ENCODE measurements around the gene PITPNM1.
A peak's percentile ranks its signal among the peaks of the same experiment; 100 is the strongest.

PITPNM1 gene

GRCh38 chr11:67472882-67473281, 32.3 kb downstream of the PITPNM1 start:
- DNase-seq (ENCODE audit: low read depth): no peak
- TF ChIP-seq, protein P1, sequence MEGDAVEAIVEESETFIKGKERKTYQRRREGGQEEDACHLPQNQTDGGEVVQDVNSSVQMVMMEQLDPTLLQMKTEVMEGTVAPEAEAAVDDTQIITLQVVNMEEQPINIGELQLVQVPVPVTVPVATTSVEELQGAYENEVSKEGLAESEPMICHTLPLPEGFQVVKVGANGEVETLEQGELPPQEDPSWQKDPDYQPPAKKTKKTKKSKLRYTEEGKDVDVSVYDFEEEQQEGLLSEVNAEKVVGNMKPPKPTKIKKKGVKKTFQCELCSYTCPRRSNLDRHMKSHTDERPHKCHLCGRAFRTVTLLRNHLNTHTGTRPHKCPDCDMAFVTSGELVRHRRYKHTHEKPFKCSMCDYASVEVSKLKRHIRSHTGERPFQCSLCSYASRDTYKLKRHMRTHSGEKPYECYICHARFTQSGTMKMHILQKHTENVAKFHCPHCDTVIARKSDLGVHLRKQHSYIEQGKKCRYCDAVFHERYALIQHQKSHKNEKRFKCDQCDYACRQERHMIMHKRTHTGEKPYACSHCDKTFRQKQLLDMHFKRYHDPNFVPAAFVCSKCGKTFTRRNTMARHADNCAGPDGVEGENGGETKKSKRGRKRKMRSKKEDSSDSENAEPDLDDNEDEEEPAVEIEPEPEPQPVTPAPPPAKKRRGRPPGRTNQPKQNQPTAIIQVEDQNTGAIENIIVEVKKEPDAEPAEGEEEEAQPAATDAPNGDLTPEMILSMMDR (IDR thresholded peaks at IDR 0.05; ENCODE audit: insufficient read depth, low read depth, low read length, missing control alignments): no peak
- H3K4me3 ChIP-seq (ENCODE audit: low read length): no peak overlapping the region

DNA sequence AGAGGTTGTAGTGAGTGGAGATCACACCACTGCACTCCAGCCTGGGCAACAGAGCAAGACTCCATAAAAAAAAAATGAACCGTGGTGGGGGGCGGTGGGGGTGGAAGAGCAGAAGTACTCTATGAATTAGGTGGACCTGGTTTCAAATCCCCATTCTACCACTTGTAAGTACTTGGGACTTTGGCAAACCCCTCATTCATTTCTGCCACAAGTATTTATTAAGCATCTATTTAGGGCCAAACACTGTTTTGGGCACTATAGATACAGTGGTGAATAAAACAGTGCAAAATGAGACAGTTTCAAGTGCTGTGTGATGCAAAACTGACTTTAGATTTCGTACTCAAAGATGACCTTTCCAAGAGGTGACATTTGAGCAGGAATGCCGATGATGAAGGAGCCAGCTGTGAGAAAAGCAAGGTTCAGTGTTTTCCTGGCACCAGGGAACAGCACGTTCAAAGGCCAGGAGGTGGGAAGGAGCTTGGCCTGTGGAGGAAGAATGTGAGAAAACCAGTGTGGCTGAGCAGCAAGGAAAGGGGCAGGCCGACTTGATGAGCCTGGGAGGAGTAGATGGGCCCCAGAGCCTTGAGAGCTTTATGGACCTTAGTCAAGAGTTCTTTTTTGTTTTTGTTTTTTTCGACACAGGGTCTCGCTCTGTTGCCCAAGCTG, 34.7 kb downstream of the PITPNM1 start:
- no peak overlapping the region for H3K4me3 ChIP-seq (ENCODE audit: low read length)
- TF ChIP-seq, protein P1 (IDR thresholded peaks at IDR 0.05; ENCODE audit: insufficient read depth, low read depth, low read length, missing control alignments): no peak
- no peak for DNase-seq (ENCODE audit: low read depth)

DNA sequence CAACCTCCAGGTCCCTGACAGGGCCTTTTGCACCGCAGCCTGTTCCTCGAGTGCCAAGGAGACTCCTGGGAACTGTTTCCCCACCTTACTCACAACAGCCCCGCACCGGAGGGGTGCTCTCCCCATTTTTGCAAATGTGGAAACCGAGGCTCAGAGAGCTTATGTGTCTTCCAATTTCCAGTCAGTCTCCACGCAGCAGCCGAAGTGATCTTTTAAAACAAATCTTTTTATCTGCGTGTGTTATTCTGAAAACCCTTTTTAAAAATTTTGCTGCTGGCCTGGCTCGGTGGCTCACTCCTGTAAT, 35.7 kb downstream of the PITPNM1 start:
- TF ChIP-seq, protein P1 (IDR thresholded peaks at IDR 0.05; ENCODE audit: insufficient read depth, low read depth, low read length, missing control alignments): no peak
- DNase-seq (ENCODE audit: low read depth): no peak
- H3K4me3 ChIP-seq (ENCODE audit: low read length): peak overlapping the region; percentile 51

DNA sequence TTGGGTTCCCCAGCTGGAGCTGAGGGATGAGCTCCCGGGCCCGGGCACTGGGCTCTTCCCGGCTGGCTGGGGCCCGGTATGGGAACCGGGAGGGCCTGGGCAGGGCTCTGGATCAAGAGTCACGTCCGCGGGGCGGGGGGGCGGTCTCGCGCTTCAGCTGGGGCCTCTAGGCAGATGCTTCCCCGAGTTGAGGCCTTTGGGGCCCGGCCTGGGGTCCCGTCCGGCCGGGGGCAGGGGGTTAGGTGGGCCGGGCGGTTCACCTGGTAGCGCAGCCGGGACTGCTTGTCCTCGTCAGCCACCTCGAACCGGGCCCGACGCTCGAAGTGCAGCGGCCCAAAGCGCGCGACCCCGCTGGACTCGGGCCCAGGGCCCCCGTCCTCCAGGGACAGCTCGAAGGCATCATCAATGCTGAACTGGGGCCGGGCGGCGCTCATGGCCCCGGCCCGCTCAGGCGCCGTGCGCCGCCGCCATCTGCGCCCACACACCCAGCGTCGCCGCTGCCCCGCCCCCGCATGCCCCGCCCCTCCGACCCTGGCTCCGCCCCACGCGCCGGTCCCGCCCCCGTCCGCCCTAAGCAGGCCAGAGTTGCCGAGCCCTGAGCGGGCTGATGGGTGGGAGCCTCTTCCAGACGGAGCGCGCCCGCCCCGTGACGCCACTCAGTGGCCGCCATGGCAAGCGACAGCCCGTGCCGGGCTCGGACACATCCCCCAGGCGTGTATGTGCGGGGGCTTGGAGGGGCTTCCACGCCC, 36.2 kb downstream of the PITPNM1 start, which contains the start of gene TMEM134:
Gene TMEM134 (minus strand): TSS at position 493 of the 749 bp plus-strand sequence. CDS start 59 bp downstream, at position 434.
- TF ChIP-seq, protein P1 (IDR thresholded peaks at IDR 0.05; ENCODE audit: insufficient read depth, low read depth, low read length, missing control alignments): peak; percentile 37
- DNase-seq (ENCODE audit: low read depth): peak; percentile 94
- peak within 1 kb of the TSS; percentile 62 for H3K4me3 ChIP-seq (ENCODE audit: low read length)

GRCh38 chr11:67468456-67468758, 36.8 kb downstream of the PITPNM1 start:
- H3K4me3 ChIP-seq (ENCODE audit: low read length): peak overlapping the region; percentile 62
- TF ChIP-seq, protein P1 (IDR thresholded peaks at IDR 0.05; ENCODE audit: insufficient read depth, low read depth, low read length, missing control alignments): no peak
- no peak for DNase-seq (ENCODE audit: low read depth)

DNA sequence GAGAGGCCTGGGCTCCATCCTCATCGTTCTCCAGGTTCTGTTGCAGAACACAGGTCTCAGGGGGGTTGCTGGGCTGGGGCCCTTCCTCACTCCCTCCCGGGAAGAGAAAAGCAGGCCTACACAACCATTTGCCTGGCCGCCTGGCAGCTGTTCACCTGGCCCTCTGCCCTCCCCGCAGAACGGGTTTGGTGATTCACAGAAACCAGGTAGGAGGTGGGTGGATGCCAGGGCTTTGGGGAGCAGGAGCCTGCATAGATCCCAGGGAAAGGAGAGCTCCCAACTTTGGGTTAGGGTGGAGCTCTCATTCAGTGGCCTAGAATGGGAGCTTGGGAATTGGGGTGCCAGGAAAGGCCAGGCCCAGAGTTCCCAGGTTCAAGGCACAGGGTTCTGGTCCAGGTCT, 37.1 kb downstream of the PITPNM1 start:
- DNase-seq (ENCODE audit: low read depth): peak; percentile 95
- TF ChIP-seq, protein P1 (IDR thresholded peaks at IDR 0.05; ENCODE audit: insufficient read depth, low read depth, low read length, missing control alignments): no peak
- H3K4me3 ChIP-seq (ENCODE audit: low read length): peak overlapping the region; percentile 62

Data from epithelial cell of esophagus (primary cell).